Ovary (tissue), 9 donors: ENCODE data around the gene RNU4-1. TPM values are rescaled to one million over a fixed set of nuclear protein-coding genes. Genes with fewer than 3 reads are reported as not detected.

Experiments
- DNase-seq, 5 donors: peaks; one replicate each; pipeline ENCODE4 v3.0.0-alpha.2; 2019 to 2020
- H3K27ac ChIP-seq, 2 donors: fragments of 200-600 bp; one replicate each; pipeline versions ENCODE4 v1.5.1 to v1.8.0; 2019 to 2022
- H3K27me3 ChIP-seq: fragments of 200-600 bp; one replicate; pipeline ENCODE4 v1.8.0; 2022
- H3K36me3 ChIP-seq: fragments of 200-600 bp; sonication (generic); one replicate; pipeline ENCODE4 v1.5.1; 2019
- H3K4me1 ChIP-seq: one replicate; pipeline ENCODE4 v1.8.1; 2013; ENCODE audit warnings: mild to moderate bottlenecking, moderate library complexity; ENCODE audit not compliant: insufficient read depth
- H3K4me3 ChIP-seq: fragments of 200-600 bp; sonication (generic); one replicate; pipeline ENCODE4 v1.5.1; 2017
- H3K9me3 ChIP-seq, 2 donors: fragments of 200-600 bp in 1 of 2; sonication (generic) in 1 of 2; one replicate each; pipeline versions ENCODE4 v1.5.1 to v1.8.1; 2013 to 2019; ENCODE audit warnings: mild to moderate bottlenecking in 1 of 2, moderate library complexity in 1 of 2
- EP300 ChIP-seq: sonication (generic); formaldehyde crosslinking; IDR thresholded peaks from one replicate; pipeline ENCODE4 v1.6.1; 2017; ENCODE audit warnings: antibody characterized with exemption
- POLR2A ChIP-seq: fragments of 450-650 bp; IDR thresholded peaks from one replicate; pipeline ENCODE4 v1.6.1; 2017; ENCODE audit warnings: antibody characterized with exemption, mild to moderate bottlenecking, moderate library complexity
- WGBS, 3 donors: extraction: QIAGEN DNeasy Blood & Tissue Kit in 1 of 3; methylation state at CpG; one replicate each; pipeline versions ENCODE4 v1.1.5 to v1.1.7; 2013 to 2017; 5-methylcytosine and 5-hydroxymethylcytosine counted together
- intact Hi-C, 4 donors: fragments of 100-400 bp; cut with DNase I; formaldehyde crosslinking; loops; one replicate each; pipeline versions ENCODE4 v1.11.0 to v1.15.1; 2022 to 2023
- polyA plus RNA-seq, 2 donors: library from polyadenylated mRNA; stranded (reverse); fragments of 200-250 nt in 1 of 2; fragments of 350-450 nt in 1 of 2; fragmentation: Illumina TruSeq in 1 of 2; extraction: RNeasy Lipid Tissue Mini Kit (QIAGEN cat#74804) in 1 of 2; gene quantifications; one replicate each; pipeline ENCODE4 v1.2.3, GENCODE V29; 2013 to 2014
- total RNA-seq, 7 donors: library from RNA; depleted of rRNA in 2 of 7; stranded (reverse); fragments of >200 nt in 2 of 7; fragmentation: NEBNext Ultra II Directional in 3 of 7; extraction: Animal tissue kit (Norgen Biotek cat#: 25700) in 3 of 7; gene quantifications; one replicate each; pipeline versions ENCODE4 v1.1.0 to v1.2.4, GENCODE V29; 2016 to 2023
- TF ChIP-seq, protein P1 (sequence below), 3 donors: fragments of 450-650 bp in 2 of 3; fragments of 200-600 bp in 1 of 3; IDR thresholded peaks; one replicate each; pipeline versions ENCODE4 v1.5.1 to v1.8.0; 2016 to 2022; ENCODE audit warnings: antibody characterized with exemption in 3 of 3, mild to moderate bottlenecking in 1 of 3
- donor health status: DM: no; HTN: no; CAD: no; lungs with moderate emphysema.
- donor health status: DM: no; HTN: no; CAD: no.
- donor health status: Bipolar disorder and iron deficiency.
- donor health status: DM: yes; HTN: yes; CAD: no.
- donor health status: DM: no; HTN: no; CAD: no.
- donor health status: DM: yes; HTN: yes; CAD: no.

The RNU4-1 gene
- total and polyA plus RNA-seq, 9 donors = under 0.01 to 4,499 (median 2,193) TPM; not detected in 2

DNA sequence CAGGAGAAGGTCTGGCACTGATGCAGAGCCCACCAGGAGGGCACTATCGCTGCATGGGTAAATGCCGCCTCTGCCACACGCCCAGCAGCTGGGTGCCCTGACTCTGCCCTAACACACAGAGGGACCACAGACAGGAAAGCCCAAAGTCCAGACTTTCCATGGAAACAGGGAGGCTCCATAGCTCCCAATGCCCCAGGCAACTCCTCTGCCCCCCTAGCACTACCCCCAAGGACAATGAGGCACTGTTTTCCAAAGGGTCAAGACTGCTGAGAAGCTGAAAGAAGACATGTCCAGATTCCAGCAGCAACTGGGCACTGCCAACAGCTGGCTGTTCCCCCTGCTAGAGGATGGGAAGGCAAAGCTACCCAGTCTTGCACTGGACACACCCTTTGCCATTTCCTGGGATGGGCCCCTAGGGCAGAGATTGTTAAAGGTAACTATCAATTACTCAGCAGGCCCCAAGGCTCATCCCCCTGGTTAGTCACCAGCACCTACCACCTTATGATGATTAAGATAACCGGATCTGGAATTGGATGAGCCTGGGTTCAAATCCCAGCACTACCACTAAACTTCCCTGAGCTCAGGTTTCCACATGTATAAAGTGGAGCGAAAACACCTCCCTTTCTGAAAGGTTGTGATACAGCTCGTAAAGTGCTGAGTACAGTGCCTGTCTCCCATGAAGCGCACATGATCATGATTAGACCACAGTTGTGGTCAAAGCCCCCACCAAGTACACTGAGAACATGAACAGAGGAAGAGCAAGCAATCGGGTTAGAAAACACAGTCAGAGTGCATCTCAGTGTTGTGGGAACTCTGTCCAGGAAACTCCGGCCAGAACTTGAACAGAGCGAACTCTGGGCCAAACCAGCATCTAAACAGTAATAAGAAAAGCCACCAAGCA, 30.8 kb downstream of the RNU4-1 start:
- H3K27me3 ChIP-seq = no peaks in the 10 kb centered on the region
- intact Hi-C loops = no loop called here
- WGBS, 3 donors = 46 to 55% (median 53%) methylated on average over 10 of the region's 10 CpGs
- no peak overlapping the region for H3K4me3 ChIP-seq
- no peak overlapping the region for H3K27ac ChIP-seq
- TF ChIP-seq, protein P1, sequence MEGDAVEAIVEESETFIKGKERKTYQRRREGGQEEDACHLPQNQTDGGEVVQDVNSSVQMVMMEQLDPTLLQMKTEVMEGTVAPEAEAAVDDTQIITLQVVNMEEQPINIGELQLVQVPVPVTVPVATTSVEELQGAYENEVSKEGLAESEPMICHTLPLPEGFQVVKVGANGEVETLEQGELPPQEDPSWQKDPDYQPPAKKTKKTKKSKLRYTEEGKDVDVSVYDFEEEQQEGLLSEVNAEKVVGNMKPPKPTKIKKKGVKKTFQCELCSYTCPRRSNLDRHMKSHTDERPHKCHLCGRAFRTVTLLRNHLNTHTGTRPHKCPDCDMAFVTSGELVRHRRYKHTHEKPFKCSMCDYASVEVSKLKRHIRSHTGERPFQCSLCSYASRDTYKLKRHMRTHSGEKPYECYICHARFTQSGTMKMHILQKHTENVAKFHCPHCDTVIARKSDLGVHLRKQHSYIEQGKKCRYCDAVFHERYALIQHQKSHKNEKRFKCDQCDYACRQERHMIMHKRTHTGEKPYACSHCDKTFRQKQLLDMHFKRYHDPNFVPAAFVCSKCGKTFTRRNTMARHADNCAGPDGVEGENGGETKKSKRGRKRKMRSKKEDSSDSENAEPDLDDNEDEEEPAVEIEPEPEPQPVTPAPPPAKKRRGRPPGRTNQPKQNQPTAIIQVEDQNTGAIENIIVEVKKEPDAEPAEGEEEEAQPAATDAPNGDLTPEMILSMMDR (IDR thresholded peaks at IDR 0.05) = no peak
- TF ChIP-seq EP300 (no peak), POLR2A (no peak)
- no peaks in the 10 kb centered on the region for H3K9me3 ChIP-seq
- H3K4me1 ChIP-seq = peaks cover 19% of the 10 kb centered on the region
- DNase-seq = peak in 1 of 5 donors; percentile 46
- no peaks in the 10 kb centered on the region for H3K36me3 ChIP-seq

DNA sequence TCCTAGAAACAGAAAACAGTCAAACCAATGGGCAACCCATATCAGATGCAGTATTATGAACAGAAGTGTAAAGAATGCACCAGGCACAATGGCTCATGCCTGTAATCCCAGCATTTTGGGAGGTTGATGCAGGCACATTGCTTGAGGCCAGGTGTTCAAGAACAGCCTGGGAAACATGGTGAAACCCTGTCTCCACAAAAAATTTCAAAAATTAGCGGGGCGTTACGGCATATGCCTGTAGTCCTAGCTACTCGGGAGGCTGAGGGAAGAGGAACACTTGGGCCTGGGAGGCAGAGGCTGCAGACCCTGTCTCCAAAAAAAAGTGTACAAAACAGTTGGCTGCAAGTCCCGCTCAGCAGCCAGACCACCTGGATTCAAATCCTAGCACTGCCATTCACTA, 32.4 kb downstream of the RNU4-1 start:
- Histone ChIP-seq H3K36me3 (no peaks in the 10 kb centered on the region), H3K4me3 (no peak overlapping the region), H3K9me3 (no peaks in the 10 kb centered on the region), H3K4me1 (peaks cover 25% of the 10 kb centered on the region), H3K27me3 (no peaks in the 10 kb centered on the region), H3K27ac (no peak overlapping the region)
- intact Hi-C loops = no loop called here
- DNase-seq = no peak
- 96 to 97% (median 97%) methylated on average over 5 of the region's 5 CpGs for WGBS, 3 donors
- TF ChIP-seq, protein P1 (IDR thresholded peaks at IDR 0.05) = no peak

DNA sequence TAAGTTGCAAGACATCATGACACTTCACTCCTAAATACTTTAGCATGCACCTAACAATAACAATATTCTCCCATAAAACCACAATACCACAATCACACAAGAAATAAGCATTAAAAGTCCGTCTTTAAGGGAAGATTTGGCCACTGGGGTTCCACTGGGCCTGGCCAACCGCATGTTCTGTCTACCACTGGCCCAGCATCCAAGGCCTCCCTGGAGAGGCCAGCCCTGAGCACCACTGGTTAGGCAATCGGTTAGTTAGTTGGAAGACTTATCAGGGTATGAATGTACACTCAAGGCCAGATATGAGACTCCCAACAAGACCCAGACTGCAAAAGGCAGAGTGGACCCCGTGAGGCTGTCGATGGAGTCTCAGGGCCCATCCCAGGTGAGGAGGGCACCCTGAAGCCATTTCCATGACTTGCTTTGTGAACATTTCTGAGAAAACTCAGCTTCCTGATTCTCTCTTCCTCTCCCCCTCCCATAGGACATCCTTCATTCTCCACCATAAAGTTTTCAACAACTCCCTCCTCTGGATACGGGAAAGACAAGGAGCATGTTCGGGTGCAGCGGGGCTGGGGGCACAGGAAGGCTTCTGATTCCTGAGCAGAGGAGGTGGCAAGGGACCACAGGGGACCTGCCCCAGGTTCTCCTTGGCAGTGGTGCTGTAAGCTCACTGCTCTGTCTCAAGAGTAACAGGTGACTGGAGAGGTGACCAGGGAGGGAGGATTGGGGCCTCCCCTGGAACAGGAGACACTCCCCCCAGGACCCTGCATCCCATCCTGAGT, 33.4 kb downstream of the RNU4-1 start:
- WGBS, 3 donors = 57 to 65% (median 57%) methylated on average over 8 of the region's 8 CpGs
- H3K27me3 ChIP-seq = no peaks in the 10 kb centered on the region
- H3K36me3 ChIP-seq = no peaks in the 10 kb centered on the region
- no peaks in the 10 kb centered on the region for H3K9me3 ChIP-seq
- no peak overlapping the region for H3K4me3 ChIP-seq
- DNase-seq = no peak
- no peak for TF ChIP-seq EP300
- TF ChIP-seq POLR2A = no peak
- TF ChIP-seq, protein P1 (IDR thresholded peaks at IDR 0.05) = no peak
- H3K27ac ChIP-seq = no peak overlapping the region
- H3K4me1 ChIP-seq = peaks cover 25% of the 10 kb centered on the region
- intact Hi-C loops = loop anchor here in 1 of 4 donors (5.0 kb wide), 1 partner anchor 1078 kb away; no protein-coding TSS in a partner anchor

DNA sequence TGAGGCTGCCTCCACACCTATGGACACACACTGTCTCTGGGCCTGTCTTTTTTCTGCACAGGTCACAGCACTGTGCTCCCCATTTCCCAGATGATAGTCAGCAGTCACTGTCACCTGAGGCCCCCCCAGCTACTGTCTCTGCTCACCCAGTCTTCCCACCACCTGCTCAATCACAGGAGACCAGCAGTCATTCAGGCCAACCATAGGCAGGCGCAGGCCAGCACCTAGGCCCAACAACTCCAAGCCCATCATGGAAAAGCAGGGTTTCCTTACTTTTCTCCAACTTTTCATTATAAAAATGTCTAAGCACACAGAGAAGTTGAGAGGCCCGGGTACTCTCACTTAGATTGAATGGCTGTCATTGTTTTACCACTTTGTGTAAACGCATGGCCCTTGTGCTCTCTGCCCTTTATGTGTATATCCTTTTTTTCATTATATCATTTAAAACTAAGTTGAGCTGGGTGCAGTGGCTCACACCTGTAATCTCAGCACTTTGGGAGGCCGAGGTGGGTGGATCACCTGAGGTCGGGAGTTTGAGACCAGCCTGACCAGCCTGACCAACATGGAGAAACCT, 34.6 kb downstream of the RNU4-1 start:
- Histone ChIP-seq H3K27me3 (no peaks in the 10 kb centered on the region), H3K4me1 (peaks cover 21% of the 10 kb centered on the region), H3K9me3 (no peaks in the 10 kb centered on the region), H3K36me3 (no peaks in the 10 kb centered on the region), H3K27ac (peak overlapping the region in 1 of 2 donors; percentile 60), H3K4me3 (no peak overlapping the region)
- no peak for DNase-seq
- intact Hi-C loops = loop anchor here in 1 of 4 donors (5.0 kb wide), 1 partner anchor 1079 kb away; no protein-coding TSS in a partner anchor
- TF ChIP-seq POLR2A (no peak), EP300 (no peak)
- TF ChIP-seq, protein P1 (IDR thresholded peaks at IDR 0.05) = no peak
- 94 to 97% (median 94%) methylated on average over 5 of the region's 5 CpGs for WGBS, 3 donors
